Stomach smooth muscle (tissue), 2 donors: ENCODE measurements around the gene TULP1.

Experiments used
- H3K27ac ChIP-seq: one replicate; pipeline ENCODE4 v1.7.0; 2013; ENCODE audit warnings: mild to moderate bottlenecking, low read length, inconsistent platforms
- H3K27me3 ChIP-seq, 2 donors: one replicate each; pipeline ENCODE4 v1.7.0; 2013; ENCODE audit warnings: low read length in 2 of 2; ENCODE audit not compliant: insufficient read depth in 2 of 2, control insufficient read depth in 1 of 2
- H3K36me3 ChIP-seq, 2 donors: one replicate each; pipeline ENCODE4 v1.7.0; 2013; ENCODE audit warnings: low read length in 2 of 2; ENCODE audit not compliant: control insufficient read depth in 2 of 2, insufficient read depth in 2 of 2
- H3K4me1 ChIP-seq: one replicate; pipeline ENCODE4 v1.7.0; 2013; ENCODE audit warnings: low read length; ENCODE audit not compliant: control insufficient read depth, insufficient read depth
- H3K4me3 ChIP-seq, 2 donors: one replicate each; pipeline ENCODE4 v1.7.0; 2013; ENCODE audit warnings: low read length in 2 of 2
- H3K9ac ChIP-seq, 2 donors: one replicate each; pipeline ENCODE4 v1.7.0; 2013; ENCODE audit warnings: low read length in 2 of 2, mild to moderate bottlenecking in 1 of 2
- H3K9me3 ChIP-seq, 2 donors: one replicate each; pipeline ENCODE4 v1.7.0; 2013; ENCODE audit warnings: low read length in 2 of 2; ENCODE audit not compliant: control insufficient read depth in 2 of 2
- donor health status: healthy.
- donor health status: Pancreatic carcinoma.

Gene TULP1

DNA sequence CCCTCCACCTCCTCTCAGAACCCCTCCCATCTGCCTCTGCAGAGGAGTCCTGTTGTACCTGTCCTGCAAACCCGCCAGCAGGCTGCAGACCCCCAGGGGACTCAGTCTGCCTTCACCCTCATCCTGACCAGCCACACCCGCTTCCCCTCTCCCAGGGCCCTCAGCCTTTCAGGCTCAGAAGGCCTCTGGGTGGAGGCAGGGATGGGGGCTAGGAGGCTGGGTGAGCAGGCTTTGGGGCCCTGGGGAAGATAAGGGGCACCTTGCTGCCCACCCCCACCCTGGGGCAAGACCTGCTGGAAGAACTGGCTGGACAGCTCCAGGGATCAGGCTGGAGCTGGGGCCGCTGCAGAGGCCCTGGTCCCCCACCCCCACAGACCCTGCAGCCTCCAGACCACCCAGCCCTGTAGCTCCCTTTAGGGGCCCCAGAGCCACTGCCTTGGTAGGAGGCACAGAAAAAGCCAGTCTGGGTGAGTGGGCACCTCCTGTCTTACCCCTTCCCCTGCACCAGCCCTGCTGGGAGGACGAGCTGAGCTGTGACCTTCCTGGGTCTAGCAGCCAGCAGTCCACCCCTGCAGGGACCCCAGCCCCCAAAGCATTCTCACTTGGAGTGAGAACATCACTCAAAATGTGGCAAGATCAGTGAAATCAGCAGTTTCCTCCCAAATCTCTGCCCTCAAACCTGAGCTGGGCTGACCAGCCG lies 21.0 kb downstream of the TULP1 start:
- Histone ChIP-seq H3K9ac (peak overlapping the region; percentile 94 to 97), H3K4me3 (peak overlapping the region; percentile 72 to 84), H3K27me3 (no peaks in the 10 kb centered on the region), H3K36me3 (peaks cover 0 to 5% of the 10 kb centered on the region in 2 donors), H3K27ac (peak overlapping the region; percentile 100), H3K9me3 (no peaks in the 10 kb centered on the region), H3K4me1 (peaks cover 88% of the 10 kb centered on the region)

DNA sequence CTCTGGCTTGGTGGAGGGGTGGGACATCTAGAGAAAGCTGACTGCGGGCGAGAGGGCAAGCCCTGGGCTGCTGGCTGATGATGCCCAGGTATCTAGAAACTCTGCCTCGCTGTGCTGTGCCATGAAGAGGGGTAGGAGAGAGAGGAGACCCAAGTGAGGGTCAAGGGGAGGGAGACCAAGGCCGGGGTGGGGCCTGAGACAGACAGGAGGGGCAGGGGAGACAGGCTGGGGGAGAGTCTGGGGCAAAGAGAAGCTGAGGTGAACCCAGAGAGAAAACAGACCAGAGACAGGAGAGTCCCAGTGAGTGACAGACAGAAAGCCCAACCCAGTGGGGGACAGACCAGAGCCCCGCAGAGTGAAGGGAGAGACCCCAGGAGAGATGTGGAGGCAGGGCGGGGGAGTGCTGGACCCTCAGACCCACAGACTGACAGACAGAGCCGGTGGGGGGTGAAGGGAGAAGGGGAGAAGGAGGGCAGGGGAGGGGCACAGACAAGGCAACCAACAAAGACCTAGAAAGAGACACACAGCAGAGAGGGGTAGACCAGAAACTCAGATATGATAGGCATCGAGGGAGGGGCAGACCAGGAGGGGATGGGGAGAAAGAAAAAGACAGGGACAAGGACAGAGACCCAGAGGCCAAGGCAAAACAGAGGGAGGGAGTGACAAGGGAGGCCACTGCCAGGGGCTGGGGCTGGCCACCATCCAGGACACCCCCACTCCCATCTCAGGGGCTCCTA lies 21.7 kb downstream of the TULP1 start:
- H3K9me3 ChIP-seq: no peaks in the 10 kb centered on the region
- no peaks in the 10 kb centered on the region for H3K27me3 ChIP-seq
- H3K4me3 ChIP-seq: peak overlapping the region; percentile 72 to 84
- peak overlapping the region; percentile 100 for H3K27ac ChIP-seq
- H3K4me1 ChIP-seq: peaks cover 95% of the 10 kb centered on the region
- H3K36me3 ChIP-seq: peaks cover 0 to 5% of the 10 kb centered on the region in 2 donors
- peak overlapping the region; percentile 94 to 97 for H3K9ac ChIP-seq

DNA sequence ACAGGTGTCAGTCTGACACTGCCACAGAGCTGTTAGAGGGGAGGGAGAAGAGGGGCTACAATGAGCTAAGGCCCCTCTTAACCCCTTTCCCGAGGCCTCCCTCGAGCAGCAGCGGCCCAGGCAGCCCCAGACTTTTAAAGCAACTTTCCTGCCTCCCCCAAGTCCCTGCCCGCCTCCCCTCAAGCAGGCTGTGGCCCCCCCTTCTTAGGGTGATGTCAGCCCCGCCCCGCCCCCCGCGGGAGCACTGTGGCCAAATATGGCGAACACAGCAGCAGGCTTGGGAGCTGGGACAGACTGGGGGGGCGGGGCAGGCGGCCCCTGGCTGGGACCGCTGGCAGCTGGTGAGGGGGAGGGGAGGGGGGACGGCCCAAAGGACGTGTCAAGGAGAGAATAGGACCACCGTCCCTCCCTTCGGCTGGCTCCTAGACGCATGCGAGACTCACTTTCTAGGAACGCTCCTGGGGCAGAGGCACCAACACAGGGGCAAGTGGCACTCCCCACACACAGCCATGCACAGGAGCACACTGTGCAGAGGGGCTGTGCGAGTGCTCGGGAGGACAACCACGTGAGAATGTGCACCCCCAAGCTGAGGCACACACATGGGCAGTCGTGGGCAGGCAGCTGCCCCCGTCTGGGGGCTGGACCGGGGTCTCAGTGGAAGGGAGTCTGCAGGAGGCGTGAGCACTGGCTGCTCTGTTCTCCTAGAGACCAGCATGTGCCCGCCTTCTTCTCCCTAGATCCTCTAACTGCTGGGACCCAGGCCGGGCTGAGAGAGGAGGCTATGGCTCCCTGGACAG lies 22.5 kb downstream of the TULP1 start:
- H3K4me3 ChIP-seq: peak overlapping the region; percentile 72 to 84

DNA sequence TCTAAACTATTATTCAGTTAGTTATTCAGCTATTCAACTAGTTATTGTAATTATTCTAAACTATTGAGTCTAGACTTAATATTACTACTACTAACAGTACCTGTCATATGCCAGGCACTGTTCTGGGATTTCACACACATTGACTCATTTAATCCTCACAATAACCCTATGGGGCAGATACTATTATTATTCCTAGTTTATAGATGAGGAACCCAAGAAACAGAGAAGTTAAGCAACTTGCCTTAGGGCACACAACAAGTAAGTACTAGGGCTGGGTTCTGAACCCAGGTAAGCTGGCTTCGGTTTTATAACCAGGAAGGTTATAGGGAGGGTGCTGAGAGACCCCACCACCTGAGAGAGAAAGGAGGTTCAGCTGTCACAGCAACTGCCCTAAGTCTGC lies 23.6 kb downstream of the TULP1 start:
- Histone ChIP-seq H3K27me3 (no peaks in the 10 kb centered on the region), H3K27ac (peak overlapping the region; percentile 100), H3K4me3 (no peak overlapping the region), H3K36me3 (peaks cover 7 to 13% of the 10 kb centered on the region in 2 donors), H3K9ac (peak overlapping the region; percentile 84 to 94), H3K4me1 (peaks cover 96% of the 10 kb centered on the region), H3K9me3 (no peaks in the 10 kb centered on the region)

More for the DNA sequence above, 22.5 kb downstream of the TULP1 start:
- Histone ChIP-seq H3K9ac (peak overlapping the region; percentile 94 to 97), H3K36me3 (peaks cover 0 to 6% of the 10 kb centered on the region in 2 donors), H3K27me3 (no peaks in the 10 kb centered on the region), H3K9me3 (no peaks in the 10 kb centered on the region), H3K4me1 (peaks cover 96% of the 10 kb centered on the region), H3K27ac (peak overlapping the region; percentile 100)

DNA sequence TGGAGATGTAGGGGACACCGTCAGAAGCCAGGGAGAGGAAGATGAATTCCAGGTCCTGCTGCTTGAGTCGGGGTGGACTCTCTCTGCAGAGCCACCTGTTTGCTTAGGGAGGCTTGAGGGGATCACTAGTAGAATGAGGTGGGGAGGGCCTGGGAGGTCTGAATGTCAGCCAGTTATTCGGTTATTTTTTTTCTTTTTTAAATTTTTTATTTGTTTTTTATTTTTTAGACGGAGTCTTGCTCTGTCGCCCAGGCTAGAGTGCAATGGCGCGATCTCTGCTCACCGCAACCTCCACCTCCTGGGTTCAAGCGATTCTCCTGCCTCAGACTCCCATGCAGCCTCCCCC lies 24.2 kb downstream of the TULP1 start:
- H3K27ac ChIP-seq: peak overlapping the region; percentile 100
- H3K9ac ChIP-seq: peak overlapping the region; percentile 72 to 82
- H3K9me3 ChIP-seq: no peaks in the 10 kb centered on the region
- H3K36me3 ChIP-seq: peaks cover 8 to 14% of the 10 kb centered on the region in 2 donors
- peaks cover 96% of the 10 kb centered on the region for H3K4me1 ChIP-seq
- H3K4me3 ChIP-seq: peak overlapping the region in 1 of 2 donors; percentile 15
- no peaks in the 10 kb centered on the region for H3K27me3 ChIP-seq

DNA sequence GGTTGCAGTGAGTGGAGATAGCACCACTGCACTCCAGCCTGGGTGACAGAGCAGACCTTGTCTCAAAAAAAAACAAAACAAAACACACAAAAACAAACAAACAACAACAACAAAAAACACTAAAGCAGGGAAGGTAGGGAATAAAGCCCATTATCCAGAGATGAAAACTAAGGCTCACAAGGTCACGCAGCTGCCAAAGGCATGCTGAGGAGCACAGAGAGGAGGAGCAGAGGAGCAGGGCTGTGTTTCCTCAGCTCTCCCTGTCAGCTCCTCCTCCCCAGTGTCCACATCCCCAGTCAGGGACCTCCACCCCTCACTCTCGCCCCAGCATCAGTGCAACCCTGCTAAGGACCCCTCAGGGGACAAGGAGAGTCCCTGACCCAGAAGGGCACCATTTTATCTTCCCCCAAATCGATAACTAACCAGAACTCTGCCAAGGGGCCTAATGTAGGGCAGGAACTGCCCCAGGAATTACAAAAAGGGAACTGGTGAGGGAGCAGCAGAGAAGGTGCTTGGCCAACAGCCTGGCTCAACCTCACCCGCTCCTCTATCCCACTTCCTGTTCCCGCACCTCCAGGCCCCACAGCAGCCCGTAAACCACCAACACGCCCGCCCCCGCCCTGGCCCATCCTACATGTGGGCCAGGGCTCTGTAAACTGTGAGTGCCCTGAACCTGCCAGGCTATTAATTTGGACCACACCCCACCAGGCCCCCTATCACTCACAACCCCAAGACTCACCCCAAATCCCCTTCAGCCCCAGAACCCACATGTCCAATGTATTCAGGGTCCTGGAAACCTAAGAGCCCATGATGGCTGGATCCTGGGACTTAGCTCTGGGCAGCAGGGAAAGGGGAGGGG lies 24.8 kb downstream of the TULP1 start:
- H3K27me3 ChIP-seq: no peaks in the 10 kb centered on the region
- peak overlapping the region; percentile 72 to 82 for H3K9ac ChIP-seq
- H3K9me3 ChIP-seq: no peaks in the 10 kb centered on the region
- H3K4me1 ChIP-seq: peaks cover 96% of the 10 kb centered on the region
- H3K36me3 ChIP-seq: peaks cover 12% of the 10 kb centered on the region in 2 donors
- peak overlapping the region; percentile 100 for H3K27ac ChIP-seq
- H3K4me3 ChIP-seq: peak overlapping the region; percentile 22 to 43

DNA sequence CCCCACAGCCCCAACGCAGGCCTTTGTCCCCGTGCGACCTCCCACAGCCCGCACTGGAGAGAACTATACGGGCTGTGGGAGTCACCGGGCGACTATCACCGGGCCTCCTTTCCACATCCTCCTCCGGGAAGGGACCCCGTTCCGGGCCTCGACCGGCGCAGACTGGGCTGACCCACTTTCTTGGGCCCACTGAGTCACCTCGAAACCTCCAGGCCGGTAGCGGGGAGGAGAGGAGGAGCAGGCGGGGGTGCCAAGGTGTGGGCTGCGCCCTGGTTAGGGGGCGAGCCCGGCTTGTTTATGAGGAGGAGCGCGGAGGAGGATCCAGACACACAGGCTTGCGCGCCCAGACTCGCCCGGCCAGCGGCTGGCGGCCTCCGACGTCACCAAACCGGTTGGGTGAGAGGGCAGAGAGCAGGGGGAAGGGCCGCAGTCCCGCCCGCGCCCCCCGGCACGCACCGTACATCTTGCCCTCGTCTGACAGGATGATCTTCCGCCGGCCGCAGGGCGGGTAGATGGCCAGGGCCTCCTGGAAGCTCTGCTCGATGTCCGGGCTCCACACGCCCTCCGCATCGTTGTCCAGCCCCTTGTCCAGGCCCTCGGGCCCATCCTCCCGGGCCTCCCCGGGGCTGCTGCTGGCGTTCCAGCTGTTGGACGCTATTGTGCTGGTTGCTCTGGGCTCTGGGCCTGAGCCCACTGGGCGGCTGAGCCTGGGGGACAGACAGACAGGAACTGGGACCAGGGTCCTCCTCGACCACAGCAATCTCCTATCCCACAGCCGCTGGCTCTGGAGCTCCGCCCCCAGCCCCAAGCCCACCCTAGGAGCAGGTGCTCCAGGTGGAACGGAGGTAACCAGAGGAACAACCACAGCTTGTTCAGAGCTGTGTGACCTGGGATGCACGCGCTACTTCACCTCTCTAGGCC lies 26.4 kb downstream of the TULP1 start:
- peak overlapping the region; percentile 52 to 61 for H3K4me3 ChIP-seq
- H3K4me1 ChIP-seq: peaks cover 85% of the 10 kb centered on the region
- peak overlapping the region; percentile 29 to 72 for H3K9ac ChIP-seq
- peak overlapping the region; percentile 100 for H3K27ac ChIP-seq
- H3K27me3 ChIP-seq: no peaks in the 10 kb centered on the region
- no peaks in the 10 kb centered on the region for H3K9me3 ChIP-seq
- H3K36me3 ChIP-seq: peaks cover 17 to 18% of the 10 kb centered on the region in 2 donors

DNA sequence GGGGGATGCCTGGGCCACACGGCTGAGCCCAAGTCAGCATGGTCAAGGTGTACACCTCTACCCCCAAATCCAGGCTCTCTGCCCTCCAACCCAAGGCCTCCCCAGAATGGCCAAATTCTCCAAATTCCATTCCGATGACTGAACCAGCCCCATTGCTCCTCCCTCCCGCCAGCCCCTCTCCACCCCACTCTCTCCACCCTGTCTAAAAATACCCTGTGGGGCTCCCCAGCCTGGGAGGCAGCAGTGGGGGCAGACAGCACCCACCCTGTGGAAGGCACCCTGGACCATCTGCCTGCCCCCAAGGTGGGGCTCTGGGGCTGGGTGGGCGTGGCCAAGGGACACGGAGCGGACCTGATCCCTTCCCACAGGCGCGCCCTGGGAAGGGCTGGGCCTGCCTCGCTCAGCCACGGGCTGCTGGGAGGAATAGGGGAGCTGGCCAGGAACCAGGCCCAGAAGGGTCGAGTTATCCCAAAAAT lies 27.3 kb downstream of the TULP1 start:
- peaks cover 85% of the 10 kb centered on the region for H3K4me1 ChIP-seq
- H3K36me3 ChIP-seq: peaks cover 22 to 26% of the 10 kb centered on the region in 2 donors
- H3K27ac ChIP-seq: peak overlapping the region; percentile 100
- H3K9me3 ChIP-seq: no peaks in the 10 kb centered on the region
- H3K9ac ChIP-seq: peak overlapping the region; percentile 29 to 72
- no peaks in the 10 kb centered on the region for H3K27me3 ChIP-seq
- H3K4me3 ChIP-seq: peak overlapping the region; percentile 44 to 61

DNA sequence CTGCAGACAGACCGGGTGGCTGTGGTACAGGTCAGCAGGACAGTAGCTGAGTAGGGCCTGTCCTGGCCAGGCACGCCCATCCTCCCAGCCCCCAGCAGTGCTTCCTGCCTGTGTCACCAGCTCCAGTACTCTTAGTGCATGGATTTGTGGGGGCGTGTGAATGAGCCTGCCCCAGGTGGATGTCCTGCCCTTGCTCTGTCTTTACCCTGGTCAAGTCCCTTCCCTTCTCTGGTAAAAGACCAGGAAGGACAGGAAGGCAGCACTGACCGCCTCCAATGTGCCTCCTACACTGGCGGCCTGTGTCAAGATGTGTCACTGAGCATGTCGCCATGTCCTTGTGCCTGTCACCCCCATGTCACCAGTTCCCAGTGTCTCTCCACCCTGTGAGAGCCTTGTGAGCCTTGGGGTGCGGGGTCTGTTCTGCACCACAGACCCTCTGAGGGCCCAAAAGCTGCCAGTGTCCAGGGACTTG lies 27.7 kb downstream of the TULP1 start:
- Histone ChIP-seq H3K9me3 (no peaks in the 10 kb centered on the region), H3K4me3 (peak overlapping the region in 1 of 2 donors; percentile 61), H3K27ac (peak overlapping the region; percentile 100), H3K36me3 (peaks cover 27 to 30% of the 10 kb centered on the region in 2 donors), H3K4me1 (peaks cover 82% of the 10 kb centered on the region), H3K9ac (peak overlapping the region; percentile 29 to 72), H3K27me3 (no peaks in the 10 kb centered on the region)
